Middle frontal gyrus (tissue), 1 donor: ENCODE data around the gene EIF5.

Experiments used
- DNase-seq: peaks from one replicate; pipeline ENCODE4 v3.0.0-alpha.2; 2015; ENCODE audit warnings: low spot score; ENCODE audit errors: extremely low spot score

EIF5 gene

DNA sequence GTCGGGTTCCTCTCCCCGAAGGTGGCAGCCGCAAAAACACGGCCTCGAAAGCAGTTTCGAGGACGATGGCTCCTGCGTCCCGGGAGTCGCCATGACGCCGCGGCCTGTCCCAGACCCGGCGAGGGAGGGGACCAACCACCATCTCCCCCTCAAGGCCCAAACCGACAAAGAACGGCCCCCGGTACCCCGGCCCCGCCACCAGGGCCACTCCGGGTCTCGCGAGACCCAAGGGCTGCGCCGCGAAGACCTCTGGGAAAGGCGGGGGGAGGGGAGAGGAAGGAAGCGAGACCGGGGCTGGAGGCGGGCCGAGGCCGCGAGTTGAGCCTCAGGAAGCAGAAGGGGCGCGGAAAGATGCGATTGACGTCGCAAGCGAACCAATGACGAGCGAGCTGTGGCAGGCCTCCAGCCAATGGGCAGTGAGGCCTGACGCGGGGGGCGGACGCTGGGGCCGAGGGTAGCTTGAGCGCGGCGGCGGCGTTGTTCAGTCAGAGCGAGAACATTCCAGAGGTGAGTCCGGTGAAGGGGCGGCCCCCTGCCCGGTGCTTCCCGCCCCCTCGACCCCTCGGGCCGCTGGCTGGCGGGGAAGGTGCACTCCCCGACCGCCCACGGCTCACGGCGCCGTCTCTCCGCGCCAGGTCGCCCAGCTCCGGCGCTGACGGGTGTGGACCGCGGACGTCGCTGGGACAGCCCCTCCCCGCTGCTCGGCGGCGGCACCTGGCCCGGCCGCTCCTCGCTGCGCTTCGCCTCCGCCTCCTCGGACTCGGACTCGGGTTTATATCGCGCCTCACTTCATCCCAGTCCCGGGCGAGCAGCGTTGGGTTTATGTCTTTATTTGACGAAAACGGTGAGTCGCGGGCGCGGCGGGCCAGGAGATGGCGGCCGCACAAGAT is at the start of gene EIF5:
Gene EIF5, plus strand, starts transcription at position 484 of the 890 bp plus-strand sequence. CDS start 1,624 bp downstream, outside the sequence.
- peak; percentile 94 for DNase-seq

DNA sequence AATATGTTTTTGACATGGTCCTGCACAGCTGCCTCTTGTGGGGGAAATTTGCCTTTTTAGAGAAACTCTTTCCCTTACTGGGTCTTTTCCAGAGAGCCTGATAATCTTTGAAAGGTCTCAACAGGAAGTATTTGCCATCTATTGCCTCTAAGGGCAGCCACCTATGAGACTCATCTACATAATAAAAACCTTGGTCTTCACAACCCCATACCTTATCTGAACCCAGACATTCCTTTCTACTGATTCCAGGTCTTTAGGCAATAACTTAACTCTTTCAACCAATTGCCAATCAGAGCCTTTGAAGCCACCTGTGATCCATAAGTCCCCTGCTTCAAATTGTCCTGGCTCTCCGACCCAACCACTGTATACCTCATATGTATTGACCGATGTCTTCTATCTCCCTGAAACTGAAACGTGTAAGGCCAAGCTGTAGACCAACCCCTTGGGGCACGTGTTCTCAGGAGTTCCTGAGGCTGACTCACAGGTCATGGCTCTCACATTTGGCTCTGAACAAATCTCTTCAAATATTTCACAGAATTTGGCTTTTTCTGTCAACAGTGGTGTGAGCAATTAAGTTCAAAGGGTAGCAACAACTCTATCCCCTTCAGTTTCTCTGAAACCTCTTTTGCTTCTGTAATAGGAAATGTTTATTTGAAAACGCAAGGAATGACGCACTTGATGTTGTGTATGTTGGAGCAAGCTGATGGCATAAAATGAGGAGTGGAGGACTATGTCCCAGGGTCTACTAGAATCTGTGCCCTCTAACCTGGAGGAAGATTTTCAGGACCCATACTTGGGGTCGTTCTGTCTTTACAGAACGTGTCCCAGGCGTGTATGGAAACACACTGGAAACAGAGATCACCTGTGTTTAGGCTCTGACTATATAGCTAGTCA is 49.2 kb upstream of the EIF5 start:
- DNase-seq, result no peak

DNA sequence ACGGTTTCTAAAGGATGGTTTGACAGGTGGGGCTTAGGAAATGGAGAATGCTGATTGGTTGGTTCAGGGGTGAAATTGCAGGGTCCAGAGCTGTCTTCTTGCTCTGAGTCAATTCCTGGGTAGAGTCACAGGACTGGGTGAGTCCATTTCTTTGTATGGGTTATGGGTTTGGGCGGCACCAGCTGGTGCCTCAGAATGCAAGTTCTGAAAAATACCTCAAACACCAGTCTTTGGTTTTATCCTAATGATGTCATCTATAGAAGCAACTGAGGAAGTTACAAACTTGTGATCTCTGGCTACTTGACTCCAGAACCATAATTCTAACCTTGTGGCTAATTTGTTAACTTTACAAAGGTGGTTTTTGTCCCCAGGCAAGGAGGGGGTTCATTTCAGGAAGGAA is 47.6 kb upstream of the EIF5 start:
- no peak for DNase-seq

DNA sequence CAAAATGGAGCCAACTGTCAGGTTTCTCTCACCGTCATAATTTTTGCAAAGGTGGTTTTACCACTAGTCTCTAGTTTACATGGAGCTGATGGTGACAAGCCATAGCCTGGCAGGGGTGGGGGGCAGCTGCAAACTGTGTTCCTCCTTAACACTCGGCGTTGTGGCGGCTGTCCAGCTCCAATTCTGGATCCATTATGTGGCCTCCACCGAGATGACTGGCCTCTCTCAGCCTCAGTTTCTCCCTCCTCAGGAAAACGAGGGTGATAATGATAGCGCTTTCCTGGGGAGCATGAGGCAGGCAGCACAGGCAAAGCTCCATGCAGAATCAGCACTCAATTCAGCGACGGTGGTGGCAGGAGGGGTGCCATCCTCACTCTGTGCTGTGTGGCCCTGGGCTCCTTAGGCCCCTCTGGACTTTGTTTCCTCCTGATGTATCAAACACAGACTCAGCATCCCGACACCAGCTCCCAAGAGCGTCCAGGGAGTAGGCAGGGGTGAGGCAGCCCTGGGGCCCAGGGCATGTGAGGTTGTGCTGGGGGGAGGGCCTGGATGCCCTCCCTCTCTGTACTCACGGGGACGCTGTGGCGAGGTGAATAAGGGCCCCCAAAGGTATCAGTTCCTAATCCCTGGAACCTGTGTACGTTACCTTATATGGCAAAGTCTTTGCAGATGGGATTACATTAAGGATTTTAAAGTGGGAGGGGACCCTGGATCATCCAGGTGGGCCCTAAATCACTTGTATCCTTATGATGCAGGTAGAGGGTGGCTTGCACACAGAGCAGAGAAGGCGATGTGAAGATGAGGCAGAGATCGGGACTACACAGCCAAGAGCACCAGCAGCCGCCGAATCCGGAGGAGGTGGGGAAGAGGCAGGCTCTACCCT is 46.8 kb upstream of the EIF5 start:
- no peak for DNase-seq

DNA sequence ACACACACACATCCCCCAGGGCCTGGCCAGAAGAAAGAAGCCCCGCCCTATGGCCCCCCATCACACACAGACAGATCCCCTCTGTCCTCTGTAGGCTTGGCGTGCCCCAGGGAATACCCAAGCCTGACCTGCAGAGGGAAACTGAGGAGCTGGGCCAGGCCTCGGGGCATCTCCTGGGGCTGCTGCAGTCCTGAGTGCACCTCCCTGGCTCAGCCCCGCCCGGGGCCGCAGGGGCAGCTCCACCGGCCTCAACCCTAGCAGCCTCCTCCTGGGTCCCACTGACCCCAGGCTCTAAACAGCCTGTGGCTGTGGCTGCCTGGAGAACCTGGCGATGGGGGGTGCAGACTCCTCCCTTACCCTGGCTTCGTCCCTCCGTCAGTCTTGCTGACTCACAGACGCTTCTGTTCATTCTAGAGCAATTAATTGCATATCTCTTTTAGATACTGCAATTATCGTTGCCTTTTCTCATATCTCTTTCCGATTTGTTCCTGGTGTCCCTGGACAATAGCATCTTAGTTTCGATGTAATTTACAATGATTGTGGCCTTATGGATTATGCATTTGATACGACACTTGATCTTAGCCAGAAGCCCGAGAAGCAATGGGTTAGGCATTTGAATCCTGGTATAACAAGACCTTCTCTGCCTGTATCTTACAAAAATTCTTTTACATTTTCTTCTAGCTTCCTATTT is 45.8 kb upstream of the EIF5 start:
- no peak for DNase-seq

DNA sequence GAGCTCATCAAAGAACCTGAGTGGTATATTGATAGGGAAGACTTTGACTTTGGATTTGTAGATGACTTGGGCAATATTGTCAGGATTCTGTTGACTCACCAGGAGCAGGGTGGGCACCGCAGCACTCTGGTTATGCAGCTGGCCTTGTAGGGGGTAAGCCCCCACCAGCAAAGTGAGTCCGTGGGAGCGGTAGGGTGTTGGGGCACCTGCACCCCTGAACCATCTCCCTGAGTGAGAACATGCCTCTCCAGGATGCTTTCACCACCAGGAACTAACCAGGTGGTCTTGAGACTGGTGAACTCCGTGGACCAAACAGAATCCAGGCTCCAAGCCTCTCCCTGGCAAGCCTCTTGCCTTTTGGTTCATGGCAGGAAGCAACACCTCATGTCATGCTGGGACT is 44.0 kb upstream of the EIF5 start:
- no peak for DNase-seq

DNA sequence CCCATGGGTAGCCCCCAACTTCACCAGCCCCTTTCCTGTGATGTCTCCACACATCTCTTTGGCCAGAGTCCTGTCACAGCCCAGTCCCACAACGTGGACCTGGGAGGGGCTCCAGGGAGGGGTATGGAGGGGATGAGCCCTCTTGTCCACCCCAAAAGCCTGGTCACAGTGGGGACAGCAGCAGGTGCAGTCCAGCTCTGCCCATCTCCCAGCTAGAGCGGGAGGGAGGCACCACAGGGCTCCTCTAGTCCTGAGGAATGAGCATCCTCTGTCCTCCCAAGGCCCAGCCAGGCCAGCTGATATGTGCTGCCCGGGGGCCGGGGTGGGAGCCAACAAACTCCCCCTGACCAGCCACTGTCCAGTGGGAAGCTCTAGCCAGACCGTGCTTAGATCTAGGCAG is 43.5 kb upstream of the EIF5 start:
- no peak for DNase-seq

DNA sequence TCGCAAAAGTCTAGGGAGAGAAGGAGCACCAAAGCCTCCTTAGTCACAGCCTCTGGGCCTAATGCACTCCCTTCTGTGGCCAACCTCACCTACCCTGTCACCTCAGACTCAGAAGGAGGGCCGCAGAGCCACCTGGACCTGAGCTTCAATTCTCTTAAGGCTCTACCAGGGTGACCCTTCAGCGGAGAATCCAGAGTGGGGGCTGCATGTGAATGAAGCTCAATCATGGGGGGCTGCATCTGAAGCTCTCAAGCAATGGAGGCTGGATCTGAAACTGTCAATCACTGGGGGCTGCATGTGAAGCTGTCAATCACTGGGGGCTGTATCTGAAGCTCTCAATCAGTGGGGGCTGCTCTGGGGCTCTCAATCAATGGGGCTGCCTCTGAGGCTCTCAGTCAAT is 43.1 kb upstream of the EIF5 start:
- no peak for DNase-seq

DNA sequence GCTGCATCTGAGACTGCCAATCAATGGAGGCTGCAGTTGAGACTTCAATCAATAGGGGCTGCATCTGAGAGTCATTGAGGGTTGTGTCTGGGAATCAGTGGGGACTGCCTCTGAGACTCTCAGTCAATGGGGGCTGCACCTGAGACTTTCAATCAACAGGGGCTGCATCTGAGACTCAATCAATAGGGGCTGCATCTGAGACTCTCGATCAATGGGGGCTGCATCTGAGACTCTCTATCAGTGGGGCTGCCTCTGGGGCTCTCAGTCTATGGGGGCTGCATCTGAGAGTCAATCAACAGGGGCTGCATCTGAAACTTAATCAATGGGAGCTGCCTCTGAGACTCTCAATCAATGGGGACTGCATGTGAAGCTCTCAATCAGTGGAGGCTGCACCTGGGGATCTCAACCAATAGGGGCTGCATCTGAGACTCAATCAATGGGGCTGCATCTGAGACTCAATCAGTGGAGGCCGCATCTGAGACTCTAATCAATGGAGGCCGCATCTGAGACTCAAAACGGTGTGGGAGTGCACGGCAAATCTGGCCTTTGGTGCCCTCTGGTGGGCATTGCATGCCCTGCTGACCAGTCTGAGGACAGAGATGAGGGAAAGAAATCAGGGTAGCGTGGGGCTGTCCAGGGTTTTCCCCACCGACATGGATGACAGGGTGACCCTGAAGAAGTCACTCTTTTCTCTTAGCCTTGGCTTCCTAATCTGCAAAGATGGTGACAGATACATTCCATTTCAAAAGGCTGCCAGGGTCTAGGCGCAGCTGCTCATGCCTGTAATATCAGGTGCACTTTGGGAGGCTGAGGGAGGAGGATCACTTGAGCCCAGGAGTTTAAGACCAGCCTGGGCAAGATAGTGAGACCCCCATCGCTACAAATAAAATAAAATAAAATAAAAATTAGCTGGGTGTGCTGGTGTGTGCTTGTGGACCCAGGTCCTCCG is 41.3 kb upstream of the EIF5 start:
- DNase-seq, result peak; percentile 50

DNA sequence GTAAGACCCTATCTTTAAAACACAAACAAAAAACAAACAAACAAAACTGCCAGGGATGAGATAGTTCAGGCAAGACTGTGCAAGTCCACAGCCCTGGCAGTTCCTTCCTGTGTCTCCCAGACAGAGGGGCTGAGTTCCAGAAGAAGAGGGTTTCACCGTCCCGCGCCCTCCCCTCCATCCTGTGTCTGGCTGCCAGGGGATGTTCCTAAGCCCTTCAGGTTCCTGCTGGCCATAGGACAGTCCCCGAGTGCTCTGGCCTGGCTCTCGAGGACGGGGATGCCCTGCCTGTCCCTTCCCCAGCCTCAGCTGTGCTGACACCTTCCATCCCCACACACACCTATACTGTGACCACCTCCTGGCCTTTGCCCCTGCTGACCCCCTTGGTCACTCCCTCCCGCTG is 40.6 kb upstream of the EIF5 start:
- no peak for DNase-seq

DNA sequence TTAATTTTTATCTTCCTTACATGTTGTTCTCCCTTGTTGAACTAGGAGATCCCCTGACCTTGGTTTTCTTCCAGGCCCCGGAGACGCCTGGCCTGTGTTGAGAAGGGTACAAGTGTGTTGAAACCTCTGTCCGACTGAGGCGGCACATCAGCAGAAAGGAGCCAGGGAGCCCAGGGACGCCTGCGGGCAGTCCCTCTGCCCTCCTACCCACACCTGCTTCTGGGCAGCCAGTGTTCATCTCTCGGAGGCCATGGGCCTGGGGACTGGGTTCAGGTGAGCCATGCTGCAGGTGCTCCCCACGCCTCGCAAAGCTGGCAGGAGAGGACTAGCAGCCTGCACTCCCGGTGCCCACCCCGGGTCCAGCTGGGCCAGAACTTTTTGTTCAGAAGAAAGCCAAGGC is 39.9 kb upstream of the EIF5 start:
- no peak for DNase-seq

DNA sequence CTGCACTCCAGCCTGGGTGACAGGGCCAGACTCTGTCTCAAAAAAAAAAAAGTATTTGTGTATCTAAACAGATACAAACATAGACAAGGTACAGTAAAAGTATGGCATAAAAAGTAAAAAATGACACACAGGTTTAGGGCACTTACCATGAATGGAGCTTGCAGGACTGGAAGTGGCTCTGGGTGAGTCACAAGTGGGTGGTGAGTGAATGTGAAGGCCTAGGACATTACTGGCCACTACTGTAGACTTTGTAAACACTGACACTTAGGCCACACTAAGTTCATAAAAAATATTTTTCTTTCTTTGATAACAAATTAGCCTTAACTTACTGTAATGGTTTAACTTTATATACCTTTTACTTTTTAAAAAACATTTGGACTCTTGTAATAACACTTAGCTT is 38.0 kb upstream of the EIF5 start:
- DNase-seq, result no peak

DNA sequence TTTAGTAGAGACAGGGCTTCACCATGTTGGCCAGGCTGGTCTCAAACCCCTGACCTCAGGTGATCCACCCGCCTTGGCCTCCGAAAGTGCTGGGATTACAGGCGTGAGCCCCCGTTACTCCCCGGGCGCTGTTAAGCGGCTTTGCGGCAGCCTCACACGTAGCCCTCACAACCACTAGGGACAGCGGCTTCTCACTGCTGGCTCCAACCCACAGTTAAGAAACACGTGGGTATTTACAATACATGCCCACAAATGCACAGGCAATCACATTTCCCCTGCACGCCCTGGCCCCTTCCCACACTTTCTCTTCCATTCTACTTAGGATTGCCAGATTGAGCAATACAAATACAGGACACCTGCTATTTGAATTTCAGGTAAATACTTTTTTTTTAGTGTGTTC is 37.0 kb upstream of the EIF5 start:
- no peak for DNase-seq

DNA sequence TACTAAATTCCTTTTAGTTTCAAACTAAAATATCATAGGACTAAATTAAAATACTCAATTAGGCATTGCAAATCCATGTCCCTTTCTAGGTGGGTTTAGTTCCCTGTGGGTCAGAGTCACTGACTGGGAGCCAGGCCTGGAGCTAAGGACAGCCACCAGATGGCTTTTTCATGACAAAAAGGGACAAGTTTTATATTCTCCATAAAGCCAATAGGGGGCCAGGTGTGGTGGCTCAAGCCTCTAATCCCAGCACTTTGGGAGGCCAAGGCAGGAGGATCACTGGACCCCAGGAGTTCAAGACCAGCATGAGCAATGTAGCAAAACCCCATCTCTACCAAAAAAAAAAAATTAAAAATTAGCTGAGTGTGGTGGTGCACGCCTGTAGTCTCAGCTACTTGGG is 35.4 kb upstream of the EIF5 start:
- DNase-seq, result no peak

DNA sequence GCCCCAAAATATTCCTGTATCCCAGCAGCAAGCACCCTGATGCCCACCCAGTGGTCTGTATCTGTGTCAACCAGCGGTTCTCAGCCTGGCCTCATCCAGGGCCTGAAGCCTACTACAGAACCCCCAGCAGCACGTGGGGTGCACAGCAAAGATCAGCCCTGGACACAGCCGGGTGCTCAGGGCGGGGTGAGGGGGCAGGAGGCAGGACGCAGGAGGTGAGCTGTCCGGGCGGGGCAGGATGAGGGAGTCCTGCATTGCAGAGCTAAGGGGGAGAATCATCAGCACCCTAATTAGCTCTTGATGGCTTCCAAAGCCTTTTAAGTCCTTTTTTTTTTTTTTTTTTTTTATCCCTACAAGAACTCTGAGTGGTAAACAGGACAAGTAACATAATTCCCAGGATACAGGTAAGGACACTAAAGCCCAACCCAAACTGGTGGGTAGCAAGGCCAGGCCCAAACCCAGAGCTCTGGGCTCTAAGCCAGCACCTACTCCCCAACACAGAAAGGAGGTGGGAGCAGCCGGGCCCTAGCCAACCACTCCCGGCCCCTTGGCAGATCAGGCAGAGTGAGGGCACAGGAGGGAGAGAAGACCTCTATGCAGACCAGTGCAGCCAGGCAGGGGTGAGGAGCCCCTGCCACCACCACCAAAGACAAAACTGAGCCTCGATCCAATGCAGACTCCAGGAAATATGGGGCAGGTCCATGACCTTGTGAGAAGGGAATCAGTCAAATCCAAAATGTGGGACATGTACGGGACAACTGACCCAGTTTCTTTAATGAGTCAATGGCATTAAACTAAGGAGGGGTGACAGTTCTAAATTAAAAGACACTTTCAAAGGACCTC is 32.3 kb upstream of the EIF5 start:
- DNase-seq, result no peak

DNA sequence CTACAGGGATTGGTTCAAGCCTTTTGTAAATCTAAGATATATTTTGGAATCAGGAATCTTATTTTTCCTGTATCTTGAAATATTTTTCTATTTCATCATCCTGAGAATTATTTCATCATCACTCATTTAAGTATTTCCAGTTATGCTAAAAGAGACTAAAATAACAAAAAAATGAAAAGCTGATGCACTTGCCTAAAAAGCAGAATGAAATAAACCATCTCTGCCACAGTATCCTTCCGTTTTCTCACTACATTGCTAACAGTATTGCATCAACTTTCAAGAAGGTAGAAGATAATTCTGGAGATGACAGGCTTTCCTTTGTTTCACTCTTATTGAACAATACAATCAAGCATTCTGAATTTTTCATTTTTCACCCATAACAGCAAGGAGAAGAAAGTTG is 31.1 kb upstream of the EIF5 start:
- DNase-seq, result no peak

DNA sequence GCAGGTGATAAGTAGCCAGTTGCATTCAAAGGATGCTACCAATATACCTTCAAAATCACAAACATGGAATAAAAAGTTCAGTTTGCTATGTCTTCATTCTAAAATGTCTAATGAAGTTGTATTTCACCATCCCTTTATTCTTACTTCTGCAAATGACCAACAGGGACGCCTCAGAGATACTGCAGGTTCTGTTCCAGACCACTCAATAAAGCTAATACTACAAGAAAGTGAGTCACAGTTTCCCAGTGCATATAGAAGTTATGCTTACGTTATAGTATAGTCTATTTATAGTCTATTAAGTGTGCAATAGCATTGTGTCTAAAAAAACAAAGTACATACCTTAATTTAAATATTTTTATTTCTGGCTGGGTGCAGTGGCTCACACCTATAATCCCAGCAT is 29.3 kb upstream of the EIF5 start:
- no peak for DNase-seq

DNA sequence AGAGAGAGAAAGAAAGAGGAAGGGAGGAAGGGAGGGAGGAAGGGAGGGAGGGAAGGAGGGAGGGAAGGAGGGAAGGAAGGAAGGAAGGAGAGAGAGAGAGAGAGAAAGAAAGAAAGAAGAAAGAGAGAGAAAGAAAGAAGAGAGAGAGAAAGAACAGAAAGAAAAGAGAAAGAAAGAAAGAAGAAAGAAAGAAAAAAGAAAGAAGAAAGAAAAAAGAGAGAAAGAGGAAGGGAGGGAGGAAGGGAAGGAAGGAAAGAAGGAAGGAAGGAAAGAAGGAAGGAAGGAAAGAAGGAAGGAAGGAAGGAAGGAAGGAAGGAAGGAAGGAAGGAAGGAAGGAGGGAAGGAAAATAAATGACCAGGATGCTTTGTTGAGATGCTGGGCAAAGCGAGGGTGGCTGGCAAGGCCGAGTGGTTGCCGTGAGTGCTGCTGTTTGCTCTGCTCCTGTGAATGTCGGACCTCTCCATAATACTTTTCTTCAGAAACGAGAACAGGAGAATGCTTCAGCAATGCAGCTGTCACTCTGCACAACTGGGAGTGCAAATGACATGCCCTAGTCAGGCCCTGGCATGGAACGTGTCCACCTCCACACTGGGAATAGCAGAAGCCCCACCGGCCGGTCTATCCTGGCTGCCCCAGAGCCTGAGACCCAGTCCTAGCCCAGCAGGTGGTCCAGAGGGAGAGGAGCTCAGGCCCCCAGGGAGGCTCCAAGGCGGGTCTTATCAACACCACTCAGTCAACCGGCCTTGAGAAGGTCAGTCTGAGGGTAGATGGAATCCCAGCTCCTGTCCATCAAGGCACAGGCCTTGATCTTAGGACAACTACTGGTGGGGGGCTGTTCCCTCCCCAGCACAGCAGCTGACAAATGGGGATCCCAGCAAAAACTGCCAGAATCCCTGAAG is 25.1 kb upstream of the EIF5 start:
- no peak for DNase-seq
